GM12875 (cell line): Measurements from ENCODE around the gene OSBPL7.

Source experiments
- H3K4me3 ChIP-seq: one replicate; pipeline ENCODE4 v1.5.1; 2011; ENCODE audit warnings: low read depth, low read length, control low read depth
- TF ChIP-seq, protein P1 (sequence below): IDR thresholded peaks from 2 replicates; pipeline ENCODE4 v1.5.1; 2011; ENCODE audit warnings: low read depth, mild to moderate bottlenecking, control low read depth, inconsistent platforms, low read length, moderate library complexity, borderline replicate concordance; ENCODE audit not compliant: insufficient read depth

The OSBPL7 gene

DNA sequence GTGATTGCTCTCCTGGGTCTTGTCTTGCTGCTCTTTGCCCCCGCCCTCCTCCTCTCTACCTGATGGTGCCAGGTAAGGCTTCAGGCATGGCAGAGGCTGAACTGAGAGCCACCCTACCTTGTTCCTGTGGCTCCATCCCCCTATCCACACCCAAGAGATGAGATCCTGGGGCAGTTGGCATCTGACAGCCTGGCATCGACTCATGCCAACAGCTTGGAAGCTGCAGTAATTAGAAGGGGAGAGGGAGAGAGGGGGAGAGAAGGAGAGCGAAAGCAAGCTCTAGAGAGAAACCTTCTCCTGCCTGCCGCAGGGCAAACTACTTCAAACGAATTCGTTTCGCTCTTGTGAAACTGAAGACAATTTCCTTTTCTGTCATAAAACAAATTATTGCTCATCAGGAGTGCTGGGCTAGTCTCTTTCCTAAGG is 43.2 kb upstream of the OSBPL7 start:
- TF ChIP-seq, protein P1, sequence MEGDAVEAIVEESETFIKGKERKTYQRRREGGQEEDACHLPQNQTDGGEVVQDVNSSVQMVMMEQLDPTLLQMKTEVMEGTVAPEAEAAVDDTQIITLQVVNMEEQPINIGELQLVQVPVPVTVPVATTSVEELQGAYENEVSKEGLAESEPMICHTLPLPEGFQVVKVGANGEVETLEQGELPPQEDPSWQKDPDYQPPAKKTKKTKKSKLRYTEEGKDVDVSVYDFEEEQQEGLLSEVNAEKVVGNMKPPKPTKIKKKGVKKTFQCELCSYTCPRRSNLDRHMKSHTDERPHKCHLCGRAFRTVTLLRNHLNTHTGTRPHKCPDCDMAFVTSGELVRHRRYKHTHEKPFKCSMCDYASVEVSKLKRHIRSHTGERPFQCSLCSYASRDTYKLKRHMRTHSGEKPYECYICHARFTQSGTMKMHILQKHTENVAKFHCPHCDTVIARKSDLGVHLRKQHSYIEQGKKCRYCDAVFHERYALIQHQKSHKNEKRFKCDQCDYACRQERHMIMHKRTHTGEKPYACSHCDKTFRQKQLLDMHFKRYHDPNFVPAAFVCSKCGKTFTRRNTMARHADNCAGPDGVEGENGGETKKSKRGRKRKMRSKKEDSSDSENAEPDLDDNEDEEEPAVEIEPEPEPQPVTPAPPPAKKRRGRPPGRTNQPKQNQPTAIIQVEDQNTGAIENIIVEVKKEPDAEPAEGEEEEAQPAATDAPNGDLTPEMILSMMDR: no peak
- H3K4me3 ChIP-seq: no peak overlapping the region

DNA sequence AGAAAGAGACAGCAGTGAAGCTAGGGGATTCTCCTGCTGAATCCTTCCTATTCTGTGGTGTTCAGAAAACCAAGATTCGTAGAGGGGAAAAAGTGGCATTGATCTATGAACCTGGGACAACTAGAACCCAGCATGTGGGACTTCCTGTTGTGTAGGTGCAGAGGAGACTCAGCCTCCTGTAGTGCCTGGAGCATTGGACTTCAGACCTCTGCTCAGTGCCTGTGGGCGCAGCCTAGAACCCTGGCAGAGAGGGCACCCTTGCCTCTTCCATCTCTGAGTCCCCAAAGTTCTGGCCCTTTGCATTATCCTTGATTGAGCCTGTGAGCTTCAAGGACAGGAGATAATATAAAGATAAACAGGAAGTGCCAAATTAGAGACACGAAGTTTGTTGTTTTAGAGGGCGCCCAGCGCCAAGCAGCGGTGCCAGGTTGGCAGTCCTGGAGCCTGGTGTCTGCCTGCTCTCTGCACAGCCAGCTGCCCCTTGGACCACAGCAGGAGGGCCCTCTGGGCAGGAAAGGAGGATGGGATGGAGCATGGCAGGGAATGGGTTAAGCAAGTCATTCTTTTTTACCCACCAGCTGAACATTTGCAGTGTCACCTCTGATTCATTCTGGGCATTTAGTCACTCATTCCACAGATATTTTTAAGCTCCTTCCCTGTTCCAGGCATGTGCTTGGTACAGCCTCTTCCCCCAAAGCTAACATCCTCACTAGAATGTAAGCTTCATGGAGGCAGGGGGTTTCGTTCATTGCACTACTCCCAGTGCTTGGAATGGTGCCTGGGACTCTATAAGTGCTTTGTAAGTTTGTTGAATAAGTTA is 41.2 kb upstream of the OSBPL7 start:
- TF ChIP-seq, protein P1: no peak

DNA sequence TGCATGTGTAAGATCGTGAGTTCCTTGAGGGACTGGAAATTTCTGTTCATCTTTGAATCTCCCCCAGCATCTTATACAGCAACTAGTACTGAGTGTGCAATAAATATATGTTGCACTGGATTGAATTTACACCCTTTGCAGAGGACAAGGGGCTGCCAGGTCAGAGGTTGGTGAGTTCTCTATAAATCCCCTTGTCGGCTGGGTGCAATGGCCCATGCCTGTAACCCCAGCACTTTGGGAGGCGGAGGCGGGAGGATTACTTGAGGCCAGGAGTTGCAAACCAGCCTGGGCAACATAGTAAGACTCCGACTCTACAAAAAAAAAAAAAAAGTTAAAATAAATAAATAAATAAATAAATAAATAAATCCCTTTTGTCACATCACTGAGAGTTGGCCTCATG is 38.8 kb upstream of the OSBPL7 start:
- TF ChIP-seq, protein P1: no peak
- no peak overlapping the region for H3K4me3 ChIP-seq

More for the DNA sequence above, 41.2 kb upstream of the OSBPL7 start:
- no peak overlapping the region for H3K4me3 ChIP-seq

DNA sequence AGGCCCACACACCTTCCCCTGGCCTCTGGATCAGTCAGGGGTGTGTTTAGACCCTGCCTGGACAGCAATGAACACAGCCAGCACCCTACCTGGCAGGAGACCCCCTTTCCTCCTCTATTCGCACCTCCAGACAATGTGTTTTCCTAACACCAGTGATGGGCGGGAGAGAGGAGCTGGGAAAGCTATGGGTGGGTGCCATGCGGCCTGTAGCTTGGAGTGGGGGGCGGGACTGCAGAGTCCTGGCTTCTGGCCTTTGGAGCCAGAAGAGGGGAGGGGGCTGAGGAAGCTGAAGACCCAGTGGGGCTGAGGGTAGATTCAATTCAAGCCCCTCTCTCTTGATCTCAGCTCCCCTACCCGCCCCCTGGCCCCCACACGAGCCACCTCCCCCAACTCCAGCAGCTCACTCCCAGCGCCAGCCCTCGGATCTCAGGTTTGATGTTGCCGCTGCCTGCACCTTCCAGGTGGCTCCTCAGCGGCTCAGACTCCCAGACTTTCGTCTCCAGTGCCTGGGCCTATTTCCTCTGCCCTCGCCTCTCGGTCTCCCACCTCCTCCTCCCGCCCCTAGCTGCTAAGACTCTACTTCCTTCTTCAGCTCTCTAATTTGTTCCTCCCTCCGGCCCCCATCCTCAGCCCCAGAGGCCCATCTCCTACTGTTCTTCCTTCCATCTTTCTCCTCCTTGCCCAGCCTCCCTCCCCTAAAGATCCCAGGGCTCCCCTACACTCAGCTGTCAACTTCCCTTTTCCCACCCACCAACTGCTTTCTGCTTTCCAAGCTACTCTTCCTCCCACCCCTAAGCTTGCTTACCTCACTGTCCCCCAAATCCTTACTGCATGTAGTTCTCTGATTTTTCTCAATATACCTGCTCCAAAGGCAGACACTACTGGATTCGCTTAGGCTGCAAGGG is 36.2 kb upstream of the OSBPL7 start:
- TF ChIP-seq, protein P1: no peak

DNA sequence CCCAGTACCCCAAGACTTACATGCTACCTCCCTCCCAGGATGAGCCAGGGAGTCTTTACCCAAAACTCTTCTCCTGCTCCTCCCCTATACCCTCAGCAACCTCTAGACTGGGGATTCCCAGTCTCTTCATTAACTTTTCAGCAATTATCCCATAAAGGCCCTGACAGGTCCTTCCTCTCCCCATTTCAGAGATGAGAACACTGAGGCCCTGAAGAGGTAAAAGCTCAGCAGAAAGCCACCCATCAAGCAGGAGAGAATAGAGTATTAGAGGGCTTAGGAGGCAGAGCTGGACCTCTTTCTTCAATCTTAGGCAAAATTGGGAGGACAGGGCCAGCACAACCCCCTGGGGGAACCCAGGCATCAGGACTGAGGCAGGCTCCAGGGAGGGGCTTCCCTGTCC is 35.2 kb upstream of the OSBPL7 start:
- H3K4me3 ChIP-seq: no peak overlapping the region
- TF ChIP-seq, protein P1: no peak

More for the DNA sequence above, 36.2 kb upstream of the OSBPL7 start:
- H3K4me3 ChIP-seq: no peak overlapping the region

DNA sequence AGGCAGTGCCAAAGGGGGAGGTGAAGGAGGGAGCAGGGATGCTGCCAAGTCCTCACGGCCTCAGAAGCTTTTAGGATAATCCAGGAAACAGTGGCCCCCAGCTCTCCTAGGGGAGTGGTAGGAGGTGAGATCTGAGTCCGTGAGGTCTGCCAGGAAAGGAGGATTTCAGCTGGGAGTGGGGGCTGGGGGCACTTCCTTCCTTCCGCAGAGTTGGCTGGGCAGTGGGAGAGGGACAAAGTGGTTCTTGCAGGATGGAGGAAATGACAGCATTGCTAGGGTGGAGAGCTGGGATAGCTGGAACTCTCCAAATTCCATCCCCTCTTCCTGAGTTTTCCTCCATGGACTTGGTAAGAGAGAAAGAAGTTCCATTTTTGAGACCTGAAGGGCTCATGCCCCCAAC is 34.1 kb upstream of the OSBPL7 start:
- H3K4me3 ChIP-seq: no peak overlapping the region

More for the DNA sequence above, 34.1 kb upstream of the OSBPL7 start:
- TF ChIP-seq, protein P1: no peak
